Mucosa of gallbladder (tissue), 1 donor: Measurements from ENCODE around the gene REEP5. TPM values are rescaled to one million over a fixed set of nuclear protein-coding genes. Genes with fewer than 3 reads are reported as not detected.
"Not testable (repeated sequence)": the region's sequence is repeated elsewhere in the genome, so short reads cannot be mapped to it uniquely, and the experiment has no call there.

Source experiments
- DNase-seq: peaks from one replicate; pipeline ENCODE4 v3.0.0-alpha.2; 2020; ENCODE audit warnings: low spot score
- total RNA-seq: library from RNA; stranded (reverse); gene quantifications from one replicate; pipeline ENCODE4 v1.2.1, GENCODE V29; 2021
- donor health status: DM: no; HTN: no; CAD: no.

Gene REEP5
- total RNA-seq, 1 donor from 2014 or later = 104 TPM

DNA sequence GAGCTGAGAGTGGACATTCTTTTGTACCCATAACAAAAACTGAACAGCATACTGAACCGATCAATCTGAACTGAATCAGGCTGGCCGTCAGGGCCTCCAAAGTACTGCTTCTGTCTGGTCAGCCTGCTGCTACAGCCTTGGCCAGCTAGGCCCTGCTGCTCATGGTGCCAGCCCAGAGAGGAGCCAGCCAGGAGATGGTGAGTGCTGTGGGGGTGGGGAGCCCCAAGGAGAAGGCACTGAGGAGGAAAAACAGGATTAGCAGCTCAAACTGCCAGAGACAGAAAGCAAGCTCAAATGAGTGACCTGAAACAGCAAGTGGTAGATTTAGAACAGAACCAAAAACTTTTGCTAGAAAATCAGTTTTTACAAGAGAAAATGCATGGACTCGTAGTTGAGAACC is 37.0 kb downstream of the REEP5 start:
- no peak for DNase-seq

DNA sequence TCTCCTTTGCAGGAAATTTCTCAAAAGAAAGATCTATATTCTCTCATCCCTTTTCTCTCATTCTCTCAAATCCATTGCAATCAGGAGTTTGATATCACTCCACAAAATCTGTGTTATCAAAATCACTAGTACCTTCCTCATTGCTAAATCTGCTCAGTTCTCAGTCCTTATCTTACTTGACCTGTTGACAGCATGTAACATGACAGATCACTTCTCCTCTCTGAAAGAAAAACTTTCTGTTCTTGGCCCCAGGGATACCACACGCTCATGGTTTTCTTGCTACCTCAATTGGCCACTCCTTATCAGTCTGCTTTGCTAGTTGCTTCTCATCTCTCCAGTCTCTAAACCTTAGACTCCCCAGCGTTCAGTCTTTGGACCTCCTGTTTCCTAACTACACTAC is 38.8 kb downstream of the REEP5 start:
- DNase-seq = no peak

DNA sequence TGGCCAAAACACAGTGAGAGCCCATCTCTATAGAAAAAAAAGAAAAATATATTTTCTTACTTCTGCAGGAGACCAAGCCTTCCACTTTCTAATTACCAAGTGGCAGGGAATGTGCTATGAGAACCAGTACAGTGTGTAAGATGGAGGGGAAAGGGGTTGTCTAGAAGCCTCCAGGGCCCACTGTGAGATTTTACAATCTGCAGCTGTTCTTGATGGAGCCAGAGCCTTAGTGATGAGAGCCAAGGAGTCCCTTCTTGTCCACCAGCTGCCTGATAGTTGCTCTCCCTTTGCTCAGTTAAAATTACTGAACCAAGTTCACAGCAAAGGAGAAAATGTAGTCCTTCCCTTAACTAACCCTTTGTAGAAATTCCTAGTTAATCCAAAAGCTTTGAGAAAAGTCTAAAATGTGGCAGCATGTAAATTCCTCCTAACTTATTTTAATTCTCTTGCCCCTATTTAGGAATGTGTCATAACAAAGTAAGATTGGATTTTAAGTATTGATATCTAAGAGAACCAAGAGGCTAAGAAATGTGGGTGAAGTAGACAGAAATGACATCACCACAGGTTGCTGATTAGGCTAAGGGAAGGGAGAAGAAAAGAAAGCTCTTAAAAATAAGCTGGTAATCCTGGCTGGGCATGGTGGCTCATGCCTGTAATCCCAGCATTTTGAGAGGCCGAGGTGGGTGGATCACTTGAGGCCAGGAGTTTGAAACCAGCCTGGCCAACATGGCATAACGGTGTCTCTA is 41.6 kb downstream of the REEP5 start:
- no peak for DNase-seq

DNA sequence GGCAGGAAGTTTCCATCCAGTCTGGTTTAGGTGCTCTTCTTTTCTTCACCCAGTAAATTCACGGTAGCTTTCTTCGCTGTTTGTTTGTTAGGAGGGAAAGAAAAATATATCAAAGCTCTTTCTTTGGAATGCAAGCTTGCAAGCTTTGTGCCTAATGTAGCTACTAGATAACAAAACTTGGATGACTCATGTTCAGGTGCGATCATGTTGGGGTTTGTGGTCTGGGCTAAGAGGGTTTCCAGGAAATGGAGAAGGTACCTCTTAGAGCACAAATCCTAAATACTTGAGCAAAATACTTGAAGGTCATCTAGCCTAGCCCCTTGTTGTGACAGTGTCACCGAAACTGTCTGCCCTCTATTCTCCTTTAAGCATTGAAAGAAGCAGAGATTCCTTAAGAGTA is 43.3 kb downstream of the REEP5 start:
- no peak for DNase-seq

DNA sequence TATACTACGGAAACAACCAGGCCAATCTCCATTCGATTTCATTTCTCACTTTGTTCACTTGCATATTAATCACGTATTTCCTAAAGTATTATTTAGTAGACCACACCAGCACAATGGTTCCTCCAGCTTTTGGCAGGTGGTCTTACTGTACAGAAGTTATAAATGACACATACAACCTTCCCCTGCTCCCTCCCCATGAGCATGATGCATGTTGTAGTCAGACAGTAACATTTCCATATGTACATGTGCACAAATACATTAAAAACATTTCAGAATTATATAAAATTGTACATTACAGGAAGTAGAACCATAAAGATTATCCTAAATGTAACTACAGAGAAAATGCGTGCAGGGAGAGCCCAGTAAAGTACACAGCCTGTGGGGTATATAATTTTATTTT is 43.9 kb downstream of the REEP5 start:
- no peak for DNase-seq

DNA sequence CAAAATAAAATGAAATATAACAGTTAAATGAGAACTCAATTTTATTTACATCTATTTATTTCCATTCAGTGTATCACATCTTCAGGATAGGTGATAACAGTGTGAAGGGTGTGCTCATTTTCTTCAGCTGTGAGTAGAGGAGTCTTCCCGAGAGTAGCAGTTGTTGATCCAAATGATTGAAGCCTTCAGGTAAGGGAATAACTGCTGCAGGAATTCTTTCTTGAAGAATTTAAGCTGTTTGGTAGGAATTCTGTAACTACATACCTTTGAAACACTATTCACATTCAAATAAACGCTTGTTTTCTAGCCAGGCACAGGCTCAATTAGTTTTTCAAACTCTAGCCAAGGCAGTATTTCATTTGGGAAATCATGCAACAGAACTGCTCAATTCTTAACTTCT is 45.7 kb downstream of the REEP5 start:
- DNase-seq = no peak

DNA sequence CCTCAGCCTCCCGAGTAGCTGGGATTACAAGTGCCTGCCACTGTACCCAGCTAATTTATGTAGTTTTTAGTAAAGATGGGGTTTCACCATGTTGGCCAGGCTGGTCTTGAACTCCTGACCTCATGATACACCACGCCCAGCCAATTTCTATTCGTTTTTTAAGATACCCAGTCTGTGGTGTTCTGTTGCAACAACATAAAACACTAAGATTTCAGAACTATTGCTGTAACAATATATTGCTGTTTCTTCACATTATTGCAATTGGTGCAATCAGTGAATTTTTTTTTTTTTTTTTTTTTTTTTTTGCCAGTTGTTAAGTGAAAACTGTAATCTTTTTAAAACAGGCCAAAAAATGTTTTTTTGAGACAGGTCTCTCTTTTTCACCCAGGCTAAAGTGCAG is 51.1 kb downstream of the REEP5 start:
- no peak for DNase-seq

DNA sequence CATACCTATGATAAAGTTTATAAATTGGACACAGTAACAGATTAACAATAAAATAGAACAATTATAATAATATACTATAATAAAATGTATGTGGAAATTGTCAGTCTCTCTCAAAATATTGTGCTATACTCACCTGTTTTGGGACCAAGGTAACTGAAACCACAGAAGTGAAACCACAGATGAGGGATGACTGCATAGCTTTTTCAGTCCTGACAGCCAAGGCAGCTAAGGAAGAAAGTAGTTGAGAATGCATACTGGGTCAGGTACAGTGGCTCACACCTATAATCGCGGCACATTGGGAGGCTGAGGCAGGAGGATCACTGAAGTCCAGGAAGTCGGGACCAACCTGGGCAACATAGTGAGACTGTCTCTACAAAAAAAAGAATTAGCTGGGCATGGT is 52.1 kb downstream of the REEP5 start:
- DNase-seq = no peak

DNA sequence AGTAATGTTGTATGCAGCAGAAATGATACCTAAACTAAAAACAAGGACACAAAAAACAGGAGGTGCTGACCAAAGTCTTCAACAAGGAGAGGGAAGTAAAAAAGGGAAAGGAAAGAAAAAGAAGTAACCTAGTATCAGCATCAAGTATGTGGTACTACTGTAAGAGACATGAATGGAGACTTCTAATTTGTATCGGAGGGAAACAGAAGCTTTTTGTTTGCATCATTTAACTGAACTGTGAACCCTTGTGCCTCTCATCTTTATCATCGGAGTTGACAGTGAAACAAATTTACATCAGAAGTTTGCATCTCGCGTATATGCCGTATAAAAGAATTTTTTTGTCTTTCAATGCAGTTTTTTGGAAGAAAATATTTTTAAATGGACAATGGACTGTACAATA is 54.6 kb downstream of the REEP5 start:
- no peak for DNase-seq

DNA sequence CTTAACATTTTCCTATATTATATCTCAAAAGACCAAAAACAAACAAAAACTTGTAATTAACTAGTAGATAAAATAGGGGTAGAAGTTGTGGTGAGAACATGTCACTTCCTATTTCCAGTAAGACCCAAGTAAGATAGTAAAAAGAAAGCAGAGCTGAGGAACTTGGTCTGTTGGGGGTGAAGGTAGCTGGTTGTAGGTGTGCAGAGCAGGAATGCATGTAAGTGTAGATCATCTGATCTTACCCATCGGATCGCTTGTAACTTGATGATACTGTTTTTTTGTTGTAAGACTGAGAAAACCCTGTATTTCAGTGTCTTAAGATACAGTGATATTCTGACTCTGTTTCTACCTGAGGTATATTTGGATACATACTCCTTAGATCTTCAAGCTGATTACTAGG is 55.3 kb downstream of the REEP5 start:
- no peak for DNase-seq

DNA sequence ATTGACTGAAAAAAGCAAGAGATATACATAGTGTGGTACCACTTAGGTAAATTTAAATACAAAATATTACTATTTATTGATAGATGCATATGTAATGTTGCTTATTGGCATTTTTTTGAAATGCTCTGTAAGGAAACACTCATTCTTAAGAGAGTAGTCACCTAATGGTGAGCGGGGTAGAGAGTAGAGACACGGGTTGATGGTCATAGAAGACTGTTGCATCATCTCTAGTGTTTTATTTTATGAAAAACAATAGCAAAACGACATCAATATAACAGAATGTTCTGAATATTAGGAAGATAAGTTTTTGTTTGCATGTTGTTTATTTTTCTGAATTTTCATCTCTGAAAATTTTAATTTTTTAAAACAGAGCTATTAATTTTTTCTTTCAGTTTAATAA is 56.9 kb downstream of the REEP5 start:
- no peak for DNase-seq

DNA sequence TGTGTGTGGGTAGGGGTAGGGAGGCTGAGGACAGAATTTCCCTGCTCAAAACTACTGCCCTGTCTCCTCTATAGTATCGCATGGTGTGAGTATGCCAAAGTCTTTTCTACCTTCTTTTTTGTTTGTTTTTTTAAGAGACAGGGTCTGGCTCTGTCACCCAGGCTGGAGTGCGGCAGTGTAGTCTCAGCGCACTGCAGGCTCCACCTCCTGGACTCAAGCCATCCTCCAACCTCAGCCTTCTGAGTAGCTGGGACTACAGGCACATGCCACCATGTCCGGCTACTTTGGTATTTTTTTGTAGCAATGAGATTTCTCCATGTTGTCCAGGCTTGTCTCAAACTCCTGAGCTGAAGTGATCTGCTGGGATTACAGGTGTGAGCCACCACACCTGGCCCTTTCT is 58.5 kb downstream of the REEP5 start:
- DNase-seq = no peak

DNA sequence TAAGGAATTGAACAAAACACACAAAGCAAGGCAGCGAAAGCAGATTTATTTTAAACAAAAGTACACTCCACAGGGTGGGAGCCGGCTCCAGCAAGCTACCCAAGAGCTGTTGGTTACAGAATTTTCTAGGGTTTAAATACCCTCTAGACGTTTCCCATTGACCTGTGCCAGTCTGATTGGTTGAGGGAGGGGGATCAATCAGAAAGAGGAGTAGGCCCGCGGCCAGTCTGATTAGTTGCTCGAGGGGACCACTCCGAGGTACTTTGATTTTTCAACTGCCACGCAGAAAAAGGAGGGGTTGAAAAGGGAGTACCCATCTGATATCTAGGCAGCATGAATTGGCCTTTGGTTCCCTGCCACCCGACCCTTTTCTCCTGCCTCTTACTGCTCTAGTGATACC is 59.9 kb downstream of the REEP5 start:
- no peak for DNase-seq

DNA sequence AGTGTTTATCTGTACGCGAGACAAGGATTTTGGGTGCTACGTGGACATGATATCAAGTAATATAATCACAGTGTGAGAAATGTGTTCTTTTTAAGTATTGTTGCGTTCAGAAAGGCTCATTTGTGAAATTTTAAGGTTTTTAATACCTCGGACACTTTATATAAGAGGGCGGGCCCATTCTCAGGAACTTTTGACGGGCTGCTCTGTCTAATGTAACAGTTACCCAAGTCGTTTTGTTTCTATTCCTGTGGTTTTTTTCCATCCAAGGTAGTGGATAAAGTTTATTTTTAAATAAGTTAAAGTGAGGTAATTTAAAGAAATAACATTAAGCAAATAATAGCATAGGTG is 60.4 kb downstream of the REEP5 start:
- no peak for DNase-seq

DNA sequence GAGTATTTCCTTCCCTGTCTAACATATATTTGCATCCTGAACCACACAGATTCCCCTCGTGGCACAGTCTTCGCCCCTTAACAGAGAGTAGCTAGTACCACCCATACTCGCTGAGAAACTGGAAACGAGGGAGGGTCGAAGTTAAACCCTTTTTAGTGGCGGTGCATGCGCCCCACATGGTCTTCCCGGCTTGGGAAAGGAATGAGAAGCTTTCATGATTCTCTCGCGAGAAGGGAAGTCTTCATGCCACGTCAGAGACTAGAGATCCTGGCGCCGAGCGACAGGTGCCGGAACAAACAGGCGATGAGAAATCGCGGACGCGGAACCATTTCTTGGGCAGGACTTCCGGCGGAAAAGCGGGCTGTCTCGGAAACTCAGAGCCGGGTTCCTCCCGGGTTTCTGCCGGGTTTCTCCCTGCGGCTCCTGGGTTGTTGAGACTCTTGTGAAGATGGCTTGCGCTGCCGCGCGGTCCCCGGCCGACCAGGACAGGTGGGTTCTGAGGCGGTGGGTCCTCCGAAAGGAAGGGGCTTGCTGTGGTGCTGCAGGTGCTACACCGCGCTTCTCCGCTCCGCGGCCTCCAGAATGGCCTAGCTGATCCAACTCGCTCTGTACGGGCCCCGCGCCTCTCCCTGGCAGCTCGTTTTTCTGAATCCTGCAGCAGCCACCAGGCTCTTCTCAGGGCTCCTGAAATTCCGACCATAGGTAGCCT is 60.9 kb downstream of the REEP5 start, which contains the start of gene SRP19:
Gene SRP19 (plus strand): TSS at position 359 of the 709 bp plus-strand sequence. CDS start 90 bp downstream, at position 449.
- DNase-seq = peak; percentile 97

DNA sequence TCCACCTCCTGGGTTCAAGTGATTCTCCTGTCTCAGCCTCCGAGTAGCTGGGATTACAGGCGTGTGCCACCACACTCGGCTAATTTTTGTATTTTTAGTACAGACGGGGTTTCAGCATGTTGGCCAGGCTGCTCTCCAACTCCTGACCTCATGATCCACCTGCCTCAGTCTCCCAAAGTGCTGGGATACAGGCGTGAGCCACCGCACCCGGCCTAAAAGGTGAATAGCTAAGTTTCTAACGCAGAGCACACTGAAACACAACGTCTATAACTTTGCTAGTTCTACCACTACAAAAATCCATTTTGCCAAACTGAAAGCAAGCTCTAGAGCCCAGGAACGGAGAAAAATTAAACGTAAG is 61.5 kb downstream of the REEP5 start:
- DNase-seq = not testable (repeated sequence)

DNA sequence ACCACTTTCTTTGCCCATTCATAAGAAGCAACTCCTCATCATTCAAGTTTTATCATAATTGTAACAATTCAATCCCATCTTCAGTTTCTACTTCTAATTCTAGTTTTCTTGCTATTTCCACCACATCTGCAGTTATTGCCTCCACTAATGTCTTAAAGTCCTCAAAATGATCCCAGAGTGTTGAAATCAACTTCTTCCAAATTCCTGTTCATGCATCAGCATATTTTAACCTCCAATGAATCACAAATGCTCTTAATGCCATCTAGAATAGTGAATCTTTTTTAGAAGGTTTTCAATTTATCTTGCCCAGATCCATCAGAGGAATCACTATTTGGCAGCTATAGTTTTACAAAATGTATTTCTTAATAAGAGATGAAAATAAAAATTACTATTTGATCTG is 64.2 kb downstream of the REEP5 start:
- DNase-seq = no peak

DNA sequence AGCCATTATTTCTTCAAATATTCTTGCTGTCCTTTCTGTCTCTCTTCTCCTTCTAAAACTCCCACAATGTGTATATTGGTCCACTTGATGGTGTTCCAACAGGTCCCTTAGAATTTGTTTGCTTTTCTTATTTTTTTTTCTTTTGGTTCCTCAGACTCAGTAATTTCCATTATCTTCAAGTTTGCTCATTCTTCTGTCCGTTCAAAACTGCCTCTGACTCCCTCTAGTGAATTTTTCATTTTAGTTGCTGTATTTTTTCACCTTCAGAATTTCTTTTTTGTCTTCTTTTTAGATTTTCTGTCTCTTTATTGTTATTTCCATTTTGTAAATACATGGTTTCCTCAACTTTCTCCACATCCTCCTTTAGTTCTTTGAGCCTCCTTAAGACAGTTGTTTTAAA is 67.4 kb downstream of the REEP5 start:
- DNase-seq = no peak

DNA sequence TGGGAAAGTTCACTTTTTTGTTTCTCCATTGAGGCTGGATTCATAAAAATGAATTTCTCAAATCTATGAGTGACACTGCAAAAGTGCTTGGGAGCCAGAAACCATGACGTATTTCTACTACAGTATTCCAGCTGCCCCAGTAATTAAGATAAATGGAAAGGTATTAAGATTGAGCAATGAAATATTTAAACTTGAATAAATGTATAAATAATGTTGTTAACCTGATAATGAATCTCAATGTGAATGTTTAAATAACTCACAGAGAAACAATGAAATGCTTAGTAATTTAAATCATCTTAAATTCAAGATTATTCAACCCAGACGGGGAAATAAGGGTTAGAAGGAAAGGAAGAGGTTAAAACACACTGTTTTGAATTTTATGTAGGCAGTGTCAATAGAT is 72.1 kb downstream of the REEP5 start:
- no peak for DNase-seq

DNA sequence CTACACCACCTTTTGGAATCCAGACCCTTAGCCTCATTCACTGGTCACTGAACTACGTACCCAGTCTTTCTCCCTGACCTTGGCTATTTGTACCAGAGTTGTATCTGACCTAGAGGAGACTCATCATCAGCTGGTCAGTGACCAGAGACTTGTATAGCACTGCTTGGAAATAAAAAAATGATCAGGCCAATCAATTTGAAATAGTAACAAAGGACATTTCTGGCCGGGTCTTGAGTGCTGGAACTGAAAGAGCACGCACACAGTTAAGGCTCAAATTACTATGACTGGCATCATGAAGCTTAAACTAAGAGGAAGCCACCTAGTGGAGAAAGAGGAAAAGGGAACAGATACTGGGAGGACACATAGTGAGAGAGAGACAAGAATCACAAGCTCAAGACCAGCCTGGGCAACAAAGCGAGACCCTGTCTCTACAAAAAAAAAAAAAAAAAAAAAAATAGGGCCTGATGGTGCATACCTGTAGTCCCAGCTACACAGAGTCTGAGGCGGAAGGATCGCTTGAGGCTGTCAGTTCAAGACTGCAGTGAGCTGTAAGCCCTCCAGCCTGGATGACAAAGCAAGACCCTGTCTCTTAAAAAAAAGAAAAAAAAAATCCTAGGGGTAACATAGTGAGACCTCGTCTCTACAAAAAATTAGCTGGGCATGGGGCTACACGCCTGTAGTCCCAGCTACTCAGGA is 73.8 kb downstream of the REEP5 start:
- no peak for DNase-seq

DNA sequence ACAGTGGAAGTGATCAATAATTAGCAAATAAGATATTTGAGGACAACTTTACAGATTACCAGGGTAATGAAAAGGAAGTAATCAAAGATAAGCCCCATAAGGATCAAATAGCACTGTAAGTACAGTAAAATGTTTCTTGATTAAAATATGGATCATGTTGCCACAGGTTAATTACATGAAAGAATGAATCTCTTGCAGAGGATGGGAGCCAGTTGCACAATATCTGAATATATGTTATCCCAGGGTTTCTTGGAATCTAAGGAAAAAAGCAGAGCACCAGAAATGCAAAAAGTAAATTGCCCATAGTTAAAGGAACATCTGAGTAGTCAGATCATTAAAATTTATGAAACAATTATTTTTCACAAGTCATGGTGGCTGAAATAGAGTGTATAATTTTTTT is 74.7 kb downstream of the REEP5 start:
- DNase-seq = no peak

DNA sequence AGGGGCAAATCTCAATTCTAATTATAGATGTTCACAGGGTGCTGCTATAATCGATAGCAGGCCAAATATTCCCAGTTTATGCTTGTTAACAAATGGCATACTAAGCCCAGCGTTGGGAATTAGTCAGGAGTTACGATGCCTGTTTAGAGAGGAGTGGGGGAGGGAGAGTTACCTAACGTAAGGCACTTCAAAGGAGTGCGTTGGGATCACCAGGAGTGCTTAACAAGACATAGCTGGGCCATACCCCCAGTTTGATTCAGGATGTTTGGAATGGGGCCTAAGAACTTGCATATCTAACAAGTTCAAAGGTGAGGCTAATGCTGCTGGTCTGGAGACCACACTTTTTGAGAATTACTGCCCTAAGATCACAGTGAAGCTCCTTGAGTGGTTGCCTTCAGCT is 75.5 kb downstream of the REEP5 start:
- no peak for DNase-seq

DNA sequence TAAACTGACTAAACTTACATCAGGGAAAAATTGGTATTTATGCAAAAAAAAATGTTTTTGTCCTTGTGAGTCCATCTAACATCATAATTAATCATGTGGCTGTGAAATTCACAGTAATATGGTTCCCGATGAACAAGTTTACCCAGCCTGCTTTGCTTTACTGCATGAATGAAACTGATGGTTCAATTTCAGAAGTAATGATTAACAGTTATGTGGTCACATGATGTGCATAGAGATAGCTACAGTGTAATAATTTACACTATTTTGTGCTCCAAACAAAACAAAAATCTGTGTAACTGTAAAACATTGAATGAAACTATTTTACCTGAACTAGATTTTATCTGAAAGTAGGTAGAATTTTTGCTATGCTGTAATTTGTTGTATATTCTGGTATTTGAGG is 77.5 kb downstream of the REEP5 start:
- DNase-seq = no peak
